NCI-H510A treated with DMSO at 0.1 percent for 48 hours (cell line): ENCODE data around the gene FOCAD.

Experiments
- DNase-seq: peaks from one replicate; lab custom pipeline; 2025; lab: John Stamatoyannopoulos, UW

FOCAD gene

GRCh38 chr9:21016701-21017491 lies 332.8 kb downstream of the FOCAD start:
- no peak for DNase-seq

- DNase-seq: no peak
Observed at GRCh38 chr9:21018177-21018576, 334.1 kb downstream of the FOCAD start.

GRCh38 chr9:21023861-21024260 lies 339.8 kb downstream of the FOCAD start:
- no peak for DNase-seq

GRCh38 chr9:21027295-21027694 lies 343.2 kb downstream of the FOCAD start:
- DNase-seq: no peak

GRCh38 chr9:21028466-21028865 lies 344.4 kb downstream of the FOCAD start:
- DNase-seq: no peak

GRCh38 chr9:21029661-21030060 lies 345.6 kb downstream of the FOCAD start:
- no peak for DNase-seq

- no peak for DNase-seq
Observed at GRCh38 chr9:21030389-21031035, 346.5 kb downstream of the FOCAD start.

- DNase-seq: no peak
Observed at GRCh38 chr9:21031091-21031807, 347.2 kb downstream of the FOCAD start, which contains the start of gene HACD4. HACD4 (minus strand) TSS chr9:21031640; CDS start chr9:21031590, 50 bp downstream.

- no peak for DNase-seq
Observed at GRCh38 chr9:21031808-21032183, 347.7 kb downstream of the FOCAD start.

GRCh38 chr9:21037278-21037677 lies 353.2 kb downstream of the FOCAD start:
- no peak for DNase-seq

GRCh38 chr9:21039302-21039701 lies 355.2 kb downstream of the FOCAD start:
- DNase-seq: no peak

- no peak for DNase-seq
Observed at GRCh38 chr9:21042466-21042865, 358.4 kb downstream of the FOCAD start.

- DNase-seq: no peak
Observed at GRCh38 chr9:21043841-21044240, 359.8 kb downstream of the FOCAD start.
